NB4 (cell line): Measurements from ENCODE around the gene ALKBH6.

Source experiments
- MYC ChIP-seq: IDR thresholded peaks from 2 replicates; pipeline ENCODE4 v1.6.1; 2011; ENCODE audit warnings: low read depth, low read length
- POLR2A ChIP-seq: IDR thresholded peaks from 2 replicates; pipeline ENCODE4 v1.6.1; 2011; ENCODE audit warnings: mild to moderate bottlenecking; ENCODE audit not compliant: insufficient read length; ENCODE audit errors: extremely low read depth
- TF ChIP-seq, protein P1 (sequence below): IDR thresholded peaks from one replicate; pipeline ENCODE4 v1.5.1; 2012; ENCODE audit warnings: low read depth, low read length
- TF ChIP-seq, protein P2 (sequence below): IDR thresholded peaks from 2 replicates; pipeline ENCODE4 v1.6.1; 2011; ENCODE audit warnings: low read depth, low read length

DNA sequence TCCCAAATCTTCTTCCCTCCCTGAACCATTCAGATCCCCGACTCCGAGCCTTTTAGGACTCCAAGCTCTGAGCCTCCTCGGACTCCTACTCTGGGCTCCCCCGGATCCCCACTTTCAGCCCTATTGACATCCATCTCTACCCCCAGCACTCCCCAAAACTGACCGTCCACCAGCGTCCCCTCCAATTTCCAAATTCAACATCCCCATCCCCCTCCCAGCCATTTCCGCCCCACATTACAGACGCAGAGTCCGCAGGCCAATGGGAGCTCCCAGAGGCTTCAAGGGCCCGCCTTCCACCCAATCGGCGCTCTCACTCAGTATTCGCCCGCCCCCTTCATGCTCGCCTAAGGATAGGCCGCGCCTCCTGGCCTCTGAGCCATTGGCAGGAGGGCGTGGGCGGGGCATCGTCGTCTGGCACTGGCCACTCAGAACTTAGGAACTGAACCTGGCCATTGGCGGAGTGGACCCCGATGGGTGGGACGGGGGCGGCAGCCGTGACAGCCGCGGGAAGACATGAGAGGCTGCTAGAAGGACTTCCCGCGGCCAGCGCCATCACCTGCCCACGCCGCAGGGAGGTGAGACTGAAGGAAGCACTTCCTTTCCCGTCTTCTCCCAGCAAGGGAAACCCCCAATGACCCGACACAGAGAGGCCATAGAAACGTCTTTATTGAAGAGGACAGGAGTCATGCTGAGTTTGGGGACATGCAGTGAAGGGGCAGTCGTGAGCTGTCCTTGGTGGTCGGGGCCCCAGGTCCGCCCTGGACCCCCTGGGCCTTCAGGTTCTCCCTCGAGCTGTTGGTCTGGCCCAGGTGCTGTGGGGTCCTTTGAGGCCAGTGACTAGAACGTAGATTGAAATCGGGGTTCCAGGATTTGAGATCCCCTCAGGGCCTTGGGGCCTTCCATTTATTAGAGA is at the start of gene ALKBH6:
- TF ChIP-seq, protein P1, sequence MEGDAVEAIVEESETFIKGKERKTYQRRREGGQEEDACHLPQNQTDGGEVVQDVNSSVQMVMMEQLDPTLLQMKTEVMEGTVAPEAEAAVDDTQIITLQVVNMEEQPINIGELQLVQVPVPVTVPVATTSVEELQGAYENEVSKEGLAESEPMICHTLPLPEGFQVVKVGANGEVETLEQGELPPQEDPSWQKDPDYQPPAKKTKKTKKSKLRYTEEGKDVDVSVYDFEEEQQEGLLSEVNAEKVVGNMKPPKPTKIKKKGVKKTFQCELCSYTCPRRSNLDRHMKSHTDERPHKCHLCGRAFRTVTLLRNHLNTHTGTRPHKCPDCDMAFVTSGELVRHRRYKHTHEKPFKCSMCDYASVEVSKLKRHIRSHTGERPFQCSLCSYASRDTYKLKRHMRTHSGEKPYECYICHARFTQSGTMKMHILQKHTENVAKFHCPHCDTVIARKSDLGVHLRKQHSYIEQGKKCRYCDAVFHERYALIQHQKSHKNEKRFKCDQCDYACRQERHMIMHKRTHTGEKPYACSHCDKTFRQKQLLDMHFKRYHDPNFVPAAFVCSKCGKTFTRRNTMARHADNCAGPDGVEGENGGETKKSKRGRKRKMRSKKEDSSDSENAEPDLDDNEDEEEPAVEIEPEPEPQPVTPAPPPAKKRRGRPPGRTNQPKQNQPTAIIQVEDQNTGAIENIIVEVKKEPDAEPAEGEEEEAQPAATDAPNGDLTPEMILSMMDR = no peak
- TF ChIP-seq POLR2A (no peak), MYC (0 out of 2 replicates have a peak, but pooled peaks have one; percentile 53)
- TF ChIP-seq, protein P2, sequence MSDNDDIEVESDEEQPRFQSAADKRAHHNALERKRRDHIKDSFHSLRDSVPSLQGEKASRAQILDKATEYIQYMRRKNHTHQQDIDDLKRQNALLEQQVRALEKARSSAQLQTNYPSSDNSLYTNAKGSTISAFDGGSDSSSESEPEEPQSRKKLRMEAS = 0 out of 2 replicates have a peak, but pooled peaks have one; percentile 36
